Ovary (tissue), 3 donors: ENCODE data around the gene RIOK2.

Experiments
- EP300 ChIP-seq: sonication (generic); formaldehyde crosslinking; IDR thresholded peaks from one replicate; pipeline ENCODE4 v1.6.1; 2017; ENCODE audit warnings: antibody characterized with exemption
- POLR2A ChIP-seq: fragments of 450-650 bp; IDR thresholded peaks from one replicate; pipeline ENCODE4 v1.6.1; 2017; ENCODE audit warnings: antibody characterized with exemption, mild to moderate bottlenecking, moderate library complexity
- TF ChIP-seq, protein P1 (sequence below), 3 donors: fragments of 450-650 bp in 2 of 3; fragments of 200-600 bp in 1 of 3; IDR thresholded peaks; one replicate each; pipeline versions ENCODE4 v1.5.1 to v1.8.0; 2016 to 2022; ENCODE audit warnings: antibody characterized with exemption in 3 of 3, mild to moderate bottlenecking in 1 of 3
- donor health status: DM: no; HTN: no; CAD: no.

DNA sequence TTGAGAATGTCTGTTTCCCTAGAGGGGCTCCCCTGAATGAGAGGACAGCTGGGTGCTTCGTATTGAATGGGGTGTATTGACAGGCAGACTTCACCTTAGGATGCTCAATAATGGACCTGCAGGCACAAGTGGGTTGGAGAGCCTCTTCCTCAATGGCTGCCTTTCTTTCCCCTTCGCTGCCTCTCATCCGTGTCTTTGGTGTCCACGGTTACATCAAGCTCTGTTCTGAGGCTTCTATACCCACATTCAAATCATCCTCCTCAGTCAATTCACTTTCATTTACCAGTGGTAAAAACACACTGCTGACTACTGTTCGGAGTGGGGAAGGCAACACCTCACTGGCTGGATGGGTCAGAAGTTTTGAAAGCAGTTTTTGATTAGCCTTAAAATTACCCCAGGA is 61.2 kb downstream of the RIOK2 start:
- TF ChIP-seq POLR2A (no peak), EP300 (no peak)
- TF ChIP-seq, protein P1, sequence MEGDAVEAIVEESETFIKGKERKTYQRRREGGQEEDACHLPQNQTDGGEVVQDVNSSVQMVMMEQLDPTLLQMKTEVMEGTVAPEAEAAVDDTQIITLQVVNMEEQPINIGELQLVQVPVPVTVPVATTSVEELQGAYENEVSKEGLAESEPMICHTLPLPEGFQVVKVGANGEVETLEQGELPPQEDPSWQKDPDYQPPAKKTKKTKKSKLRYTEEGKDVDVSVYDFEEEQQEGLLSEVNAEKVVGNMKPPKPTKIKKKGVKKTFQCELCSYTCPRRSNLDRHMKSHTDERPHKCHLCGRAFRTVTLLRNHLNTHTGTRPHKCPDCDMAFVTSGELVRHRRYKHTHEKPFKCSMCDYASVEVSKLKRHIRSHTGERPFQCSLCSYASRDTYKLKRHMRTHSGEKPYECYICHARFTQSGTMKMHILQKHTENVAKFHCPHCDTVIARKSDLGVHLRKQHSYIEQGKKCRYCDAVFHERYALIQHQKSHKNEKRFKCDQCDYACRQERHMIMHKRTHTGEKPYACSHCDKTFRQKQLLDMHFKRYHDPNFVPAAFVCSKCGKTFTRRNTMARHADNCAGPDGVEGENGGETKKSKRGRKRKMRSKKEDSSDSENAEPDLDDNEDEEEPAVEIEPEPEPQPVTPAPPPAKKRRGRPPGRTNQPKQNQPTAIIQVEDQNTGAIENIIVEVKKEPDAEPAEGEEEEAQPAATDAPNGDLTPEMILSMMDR (IDR thresholded peaks at IDR 0.05): no peak
